Liver (tissue), 9 donors: ENCODE data around the gene CEMIP. TPM values are rescaled to one million over a fixed set of nuclear protein-coding genes. Genes with fewer than 3 reads are reported as not detected.

Experiments
- DNase-seq: peaks from one replicate; pipeline ENCODE4 v3.0.0-alpha.2; 2017; ENCODE audit warnings: low spot score
- H3K27ac ChIP-seq, 2 donors: one replicate each; pipeline ENCODE4 v1.7.0; 2013; ENCODE audit warnings: inconsistent platforms in 2 of 2, low read length in 2 of 2, control low read depth in 1 of 2, low read depth in 1 of 2, mild to moderate bottlenecking in 1 of 2
- H3K27me3 ChIP-seq, 4 donors: one replicate each; pipeline versions ENCODE4 v1.6.1 to v1.7.0; 2013; ENCODE audit warnings: low read length in 3 of 4, inconsistent platforms in 1 of 4, mild to moderate bottlenecking in 1 of 4, moderate library complexity in 1 of 4; ENCODE audit not compliant: control insufficient read depth in 4 of 4, insufficient read depth in 4 of 4
- H3K36me3 ChIP-seq, 4 donors: one replicate each; pipeline versions ENCODE4 v1.6.1 to v1.7.0; 2013; ENCODE audit warnings: low read length in 3 of 4, mild to moderate bottlenecking in 3 of 4, low read depth in 1 of 4, moderate library complexity in 1 of 4; ENCODE audit not compliant: control insufficient read depth in 4 of 4, insufficient read depth in 3 of 4
- H3K4me1 ChIP-seq, 4 donors: one replicate each; pipeline versions ENCODE4 v1.6.1 to v1.7.0; 2013; ENCODE audit warnings: low read length in 3 of 4, mild to moderate bottlenecking in 3 of 4, moderate library complexity in 1 of 4; ENCODE audit not compliant: control insufficient read depth in 4 of 4, insufficient read depth in 4 of 4
- H3K4me3 ChIP-seq, 3 donors: one replicate each; pipeline versions ENCODE4 v1.6.1 to v1.7.0; 2013; ENCODE audit warnings: low read length in 3 of 3, control low read depth in 1 of 3, low read depth in 1 of 3, mild to moderate bottlenecking in 1 of 3
- H3K9ac ChIP-seq, 2 donors: one replicate each; pipeline ENCODE4 v1.7.0; 2013; ENCODE audit warnings: low read length in 2 of 2, mild to moderate bottlenecking in 2 of 2, moderate library complexity in 2 of 2, control low read depth in 1 of 2, low read depth in 1 of 2
- H3K9me3 ChIP-seq, 4 donors: one replicate each; pipeline versions ENCODE4 v1.6.1 to v1.7.0; 2013; ENCODE audit warnings: low read length in 3 of 4; ENCODE audit not compliant: control insufficient read depth in 4 of 4
- CTCF ChIP-seq: fragments of 150-350 bp; IDR thresholded peaks from 2 replicates; pipeline ENCODE4 v1.5.1; 2017; ENCODE audit warnings: improper control_type of control experiment, low read depth, low read length; ENCODE audit not compliant: missing input control
- EGR1 ChIP-seq, 2 donors: IDR thresholded peaks; 2 replicates each; pipeline ENCODE4 v1.6.1; 2016 to 2018; ENCODE audit warnings: antibody characterized with exemption in 2 of 2, low read depth in 2 of 2
- FOXA1 ChIP-seq: IDR thresholded peaks from 2 replicates; pipeline ENCODE4 v1.6.1; 2016; ENCODE audit warnings: antibody characterized with exemption
- FOXA2 ChIP-seq: IDR thresholded peaks from 2 replicates; pipeline ENCODE4 v1.6.1; 2016; ENCODE audit warnings: antibody characterized with exemption
- GABPA ChIP-seq, 2 donors: IDR thresholded peaks in 1 of 2; conservative IDR thresholded peaks in 1 of 2; 2 replicates each; pipeline ENCODE4 v1.6.1; 2016; ENCODE audit warnings: antibody characterized with exemption in 2 of 2, mild to moderate bottlenecking in 1 of 2, moderate library complexity in 1 of 2
- HNF4A ChIP-seq, 2 donors: conservative IDR thresholded peaks; 2 replicates each; pipeline ENCODE4 v1.6.1; 2016; ENCODE audit warnings: antibody characterized with exemption in 2 of 2, mild to moderate bottlenecking in 2 of 2
- HNF4G ChIP-seq: IDR thresholded peaks from 2 replicates; pipeline ENCODE4 v1.6.1; 2016; ENCODE audit warnings: antibody characterized with exemption
- JUND ChIP-seq, 2 donors: IDR thresholded peaks; 2 replicates each; pipeline ENCODE4 v1.6.1; 2016; ENCODE audit warnings: antibody characterized with exemption in 2 of 2
- NR2F2 ChIP-seq: IDR thresholded peaks from 2 replicates; pipeline ENCODE4 v1.6.1; 2016; ENCODE audit warnings: antibody characterized with exemption
- RAD21 ChIP-seq, 2 donors: IDR thresholded peaks; 2 replicates each; pipeline ENCODE4 v1.6.1; 2016; ENCODE audit warnings: antibody characterized with exemption in 2 of 2, mild to moderate bottlenecking in 2 of 2
- RXRA ChIP-seq, 2 donors: IDR thresholded peaks; 2 replicates each; pipeline ENCODE4 v1.6.1; 2017 to 2018; ENCODE audit warnings: antibody characterized with exemption in 2 of 2, mild to moderate bottlenecking in 1 of 2
- SP1 ChIP-seq: IDR thresholded peaks from 2 replicates; pipeline ENCODE4 v1.6.1; 2018; ENCODE audit warnings: antibody characterized with exemption, mild to moderate bottlenecking
- YY1 ChIP-seq: IDR thresholded peaks from 2 replicates; pipeline ENCODE4 v1.6.1; 2016; ENCODE audit warnings: antibody characterized with exemption, mild to moderate bottlenecking
- WGBS: extraction: QIAGEN DNeasy Blood & Tissue Kit; methylation state at CpG from one replicate; pipeline ENCODE4 v1.1.7; 2013; 5-methylcytosine and 5-hydroxymethylcytosine counted together
- polyA plus RNA-seq, 2 donors: library from polyadenylated mRNA; stranded (reverse) in 1 of 2; unstranded in 1 of 2; fragments of 200-250 nt in 1 of 2; fragments of >200 nt in 1 of 2; fragmentation: Nextera tagmentation in 1 of 2; extraction: Ambion mirVana in 1 of 2; gene quantifications; one replicate each; pipeline versions ENCODE4 v1.2.1 to v1.2.3, GENCODE V29; 2013 to 2015
- total RNA-seq, 2 donors: library from RNA; depleted of rRNA; stranded (reverse); fragments of >200 nt; gene quantifications; one replicate each; pipeline ENCODE4 v1.2.3, GENCODE V29; 2014
- TF ChIP-seq, protein P1 (sequence below): IDR thresholded peaks from 2 replicates; pipeline ENCODE4 v1.6.1; 2016; ENCODE audit warnings: antibody characterized with exemption
- TF ChIP-seq, protein P2 (sequence below): IDR thresholded peaks from 2 replicates; pipeline ENCODE4 v1.6.1; 2016; ENCODE audit warnings: antibody characterized with exemption, mild to moderate bottlenecking
- donor health status: healthy.
- donor health status: healthy.
- donor health status: healthy.
- donor health status: healthy.
- donor health status: healthy.

CEMIP gene
- total and polyA plus RNA-seq, 4 donors = under 0.01 to 0.89 (median 0.21) TPM

DNA sequence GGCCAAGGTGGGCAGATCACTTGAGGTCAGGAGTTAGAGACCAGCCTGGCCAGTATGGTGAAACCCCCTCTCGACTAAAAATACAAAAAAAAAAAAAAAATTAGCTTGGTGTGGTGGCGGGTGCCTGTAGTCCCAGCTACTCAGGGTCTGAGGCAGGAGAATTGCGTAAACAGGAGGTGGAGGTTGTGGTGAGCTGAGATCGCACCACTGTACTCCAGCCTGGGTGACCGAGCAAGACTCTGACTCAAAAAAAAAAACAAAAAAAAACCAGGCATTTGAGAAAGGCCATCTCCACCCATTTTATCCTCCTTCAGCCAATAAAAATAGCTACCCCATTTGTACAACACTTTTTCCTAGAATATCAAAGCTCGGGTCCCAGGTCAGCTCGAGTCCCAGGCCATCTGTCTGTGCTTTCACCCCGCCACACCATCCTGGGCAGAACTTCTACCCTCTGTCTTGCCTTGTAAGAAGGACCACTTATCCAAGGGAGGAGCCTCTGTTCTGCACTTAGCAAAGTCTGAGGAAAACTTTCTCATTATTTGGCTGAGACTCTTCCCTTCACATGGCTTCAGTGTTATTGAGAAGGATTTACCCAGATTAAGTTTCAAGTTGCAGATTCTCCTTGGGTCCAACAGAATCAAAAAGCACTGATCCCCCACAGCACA is 111.3 kb downstream of the CEMIP start:
- H3K36me3 ChIP-seq = no peaks in the 10 kb centered on the region
- H3K4me3 ChIP-seq = no peak overlapping the region
- no peak overlapping the region for H3K9ac ChIP-seq
- 93% methylated on average over 8 of the region's 8 CpGs for WGBS
- no peak for TF ChIP-seq FOXA1
- TF ChIP-seq GABPA (IDR thresholded peaks at IDR 0.05 in 1 of 2, conservative IDR thresholded peaks at IDR 0.05 in 1 of 2) = no peak
- TF ChIP-seq YY1 = no peak
- TF ChIP-seq CTCF = no peak
- TF ChIP-seq RAD21 (IDR thresholded peaks at IDR 0.05) = no peak
- no peak for TF ChIP-seq NR2F2
- TF ChIP-seq HNF4G = no peak
- TF ChIP-seq SP1 = no peak
- no peak for TF ChIP-seq JUND (IDR thresholded peaks at IDR 0.05)
- DNase-seq = no peak
- no peaks in the 10 kb centered on the region for H3K4me1 ChIP-seq
- H3K27ac ChIP-seq = no peak overlapping the region
- H3K9me3 ChIP-seq = no peaks in the 10 kb centered on the region
- H3K27me3 ChIP-seq = no peaks in the 10 kb centered on the region

DNA sequence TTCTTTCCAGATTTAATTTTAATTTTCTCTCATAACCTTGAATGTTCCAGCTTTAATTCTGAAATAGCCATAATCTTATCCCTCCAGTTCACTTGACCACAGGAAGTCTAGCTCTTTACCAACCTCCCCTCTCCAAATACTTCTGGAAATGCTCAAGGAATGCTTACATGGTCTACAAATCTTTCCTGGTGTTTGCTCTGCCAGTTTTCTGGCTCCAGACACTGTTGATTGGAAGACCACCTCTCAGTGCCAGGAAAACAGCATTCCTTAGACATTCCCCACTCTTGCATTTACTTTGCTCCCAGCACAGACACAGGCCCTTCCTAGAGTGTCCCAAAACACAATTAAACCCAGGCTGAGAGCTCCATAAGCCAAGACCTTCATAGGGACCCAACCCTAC is 111.8 kb downstream of the CEMIP start:
- Histone ChIP-seq H3K4me3 (no peak overlapping the region), H3K4me1 (no peaks in the 10 kb centered on the region), H3K36me3 (no peaks in the 10 kb centered on the region), H3K9ac (no peak overlapping the region), H3K27ac (no peak overlapping the region), H3K9me3 (no peaks in the 10 kb centered on the region), H3K27me3 (no peaks in the 10 kb centered on the region)
- TF ChIP-seq SP1 = no peak
- no peak for TF ChIP-seq EGR1 (IDR thresholded peaks at IDR 0.05; ENCODE audit: low read depth in 2 of 2)
- no peak for TF ChIP-seq HNF4G
- TF ChIP-seq, protein P1, sequence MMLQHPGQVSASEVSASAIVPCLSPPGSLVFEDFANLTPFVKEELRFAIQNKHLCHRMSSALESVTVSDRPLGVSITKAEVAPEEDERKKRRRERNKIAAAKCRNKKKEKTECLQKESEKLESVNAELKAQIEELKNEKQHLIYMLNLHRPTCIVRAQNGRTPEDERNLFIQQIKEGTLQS = no peak
- no peak for TF ChIP-seq NR2F2
- TF ChIP-seq FOXA1 = no peak
- TF ChIP-seq HNF4A (conservative IDR thresholded peaks at IDR 0.05) = no peak
- TF ChIP-seq RAD21 (IDR thresholded peaks at IDR 0.05) = no peak
- TF ChIP-seq GABPA (IDR thresholded peaks at IDR 0.05 in 1 of 2, conservative IDR thresholded peaks at IDR 0.05 in 1 of 2) = no peak
- TF ChIP-seq, protein P2, sequence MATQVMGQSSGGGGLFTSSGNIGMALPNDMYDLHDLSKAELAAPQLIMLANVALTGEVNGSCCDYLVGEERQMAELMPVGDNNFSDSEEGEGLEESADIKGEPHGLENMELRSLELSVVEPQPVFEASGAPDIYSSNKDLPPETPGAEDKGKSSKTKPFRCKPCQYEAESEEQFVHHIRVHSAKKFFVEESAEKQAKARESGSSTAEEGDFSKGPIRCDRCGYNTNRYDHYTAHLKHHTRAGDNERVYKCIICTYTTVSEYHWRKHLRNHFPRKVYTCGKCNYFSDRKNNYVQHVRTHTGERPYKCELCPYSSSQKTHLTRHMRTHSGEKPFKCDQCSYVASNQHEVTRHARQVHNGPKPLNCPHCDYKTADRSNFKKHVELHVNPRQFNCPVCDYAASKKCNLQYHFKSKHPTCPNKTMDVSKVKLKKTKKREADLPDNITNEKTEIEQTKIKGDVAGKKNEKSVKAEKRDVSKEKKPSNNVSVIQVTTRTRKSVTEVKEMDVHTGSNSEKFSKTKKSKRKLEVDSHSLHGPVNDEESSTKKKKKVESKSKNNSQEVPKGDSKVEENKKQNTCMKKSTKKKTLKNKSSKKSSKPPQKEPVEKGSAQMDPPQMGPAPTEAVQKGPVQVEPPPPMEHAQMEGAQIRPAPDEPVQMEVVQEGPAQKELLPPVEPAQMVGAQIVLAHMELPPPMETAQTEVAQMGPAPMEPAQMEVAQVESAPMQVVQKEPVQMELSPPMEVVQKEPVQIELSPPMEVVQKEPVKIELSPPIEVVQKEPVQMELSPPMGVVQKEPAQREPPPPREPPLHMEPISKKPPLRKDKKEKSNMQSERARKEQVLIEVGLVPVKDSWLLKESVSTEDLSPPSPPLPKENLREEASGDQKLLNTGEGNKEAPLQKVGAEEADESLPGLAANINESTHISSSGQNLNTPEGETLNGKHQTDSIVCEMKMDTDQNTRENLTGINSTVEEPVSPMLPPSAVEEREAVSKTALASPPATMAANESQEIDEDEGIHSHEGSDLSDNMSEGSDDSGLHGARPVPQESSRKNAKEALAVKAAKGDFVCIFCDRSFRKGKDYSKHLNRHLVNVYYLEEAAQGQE = no peak
- no peak for TF ChIP-seq RXRA (IDR thresholded peaks at IDR 0.05)
- TF ChIP-seq CTCF = no peak
- no peak for TF ChIP-seq FOXA2
- DNase-seq = no peak
